CD4-positive, CD25-positive, alpha-beta regulatory T cell (primary cell): Measurements from ENCODE around the gene SLC22A14. TPM values are rescaled to one million over a fixed set of nuclear protein-coding genes. Genes with fewer than 3 reads are reported as not detected.

Experiments used
- ATAC-seq, 2 donors: fragments of 150-1000 bp; cut with Tn5 transposase; one replicate each; pipeline ENCODE4 v1.10.0; 2021; ENCODE audit warnings: low read depth in 2 of 2, moderate number of reproducible peaks in 2 of 2, moderate library complexity in 1 of 2
- DNase-seq, 3 donors: peaks; one replicate each; pipeline versions ENCODE4 v3.0.0 to v3.0.0-alpha.2; 2012 to 2022; ENCODE audit warnings: mixed read lengths in 1 of 3
- H3K27ac ChIP-seq: one replicate; pipeline ENCODE4 v1.7.0; 2013; ENCODE audit warnings: mild to moderate bottlenecking, low read length; ENCODE audit not compliant: insufficient read depth, poor library complexity, severe bottlenecking
- H3K27me3 ChIP-seq: one replicate; pipeline ENCODE4 v1.7.0; 2013; ENCODE audit warnings: low read length; ENCODE audit not compliant: control insufficient read depth, insufficient read depth
- H3K36me3 ChIP-seq: one replicate; pipeline ENCODE4 v1.7.0; 2013; ENCODE audit warnings: mild to moderate bottlenecking, low read length, moderate library complexity; ENCODE audit not compliant: control insufficient read depth, insufficient read depth
- H3K4me1 ChIP-seq: 2 replicates; pipeline ENCODE4 v1.7.0; 2013; ENCODE audit warnings: mild to moderate bottlenecking, low read length; ENCODE audit not compliant: insufficient read depth, control insufficient read depth, poor library complexity, severe bottlenecking
- H3K4me3 ChIP-seq: one replicate; pipeline ENCODE4 v1.7.0; 2013; ENCODE audit warnings: low read depth, mild to moderate bottlenecking, low read length, moderate library complexity
- H3K9me3 ChIP-seq, 2 experiments: 1 replicate in 1 of 2; 2 replicates in 1 of 2; pipeline ENCODE4 v1.7.0; 2013; ENCODE audit warnings: low read length in 2 of 2, mild to moderate bottlenecking in 1 of 2, moderate library complexity in 1 of 2; ENCODE audit not compliant: control insufficient read depth in 2 of 2
- H3K27ac Mint-ChIP-seq, 3 donors: one replicate each; pipeline ENCODE4 v1.8.0; 2020 to 2022; ENCODE audit warnings: mild to moderate bottlenecking in 3 of 3, mixed read lengths in 3 of 3, moderate library complexity in 2 of 3
- H3K27me3 Mint-ChIP-seq: one replicate; pipeline ENCODE4 v1.8.0; 2022; ENCODE audit warnings: mild to moderate bottlenecking, mixed read lengths
- H3K36me3 Mint-ChIP-seq: one replicate; pipeline ENCODE4 v1.8.0; 2020; ENCODE audit warnings: mixed read lengths
- H3K4me1 Mint-ChIP-seq, 4 donors: one replicate each; pipeline ENCODE4 v1.8.0; 2020 to 2022; ENCODE audit warnings: mixed read lengths in 4 of 4, mild to moderate bottlenecking in 1 of 4
- H3K4me3 Mint-ChIP-seq, 4 donors: one replicate each; pipeline ENCODE4 v1.8.0; 2020 to 2022; ENCODE audit warnings: mild to moderate bottlenecking in 4 of 4, mixed read lengths in 4 of 4, moderate library complexity in 3 of 4
- H3K9me3 Mint-ChIP-seq, 7 donors: one replicate each; pipeline ENCODE4 v1.8.0; 2020 to 2022; ENCODE audit warnings: mixed read lengths in 7 of 7, mild to moderate bottlenecking in 3 of 7, moderate library complexity in 2 of 7
- polyA plus RNA-seq, 4 donors: library from polyadenylated mRNA; unstranded; fragments of 300-500 nt; fragmentation: Illumina TruSeq; gene quantifications; one replicate each; pipeline ENCODE4 v1.2.3, GENCODE V29; 2021
- total RNA-seq: library from RNA; stranded (reverse); gene quantifications from one replicate; pipeline ENCODE4 v1.2.3, GENCODE V29; 2022

Gene SLC22A14
- total and polyA plus RNA-seq, 5 donors from 2014 or later = not detected

- Histone ChIP-seq H3K36me3 (no peaks in the 10 kb centered on the region), H3K4me1 (peaks cover 11% of the 10 kb centered on the region), H3K27ac (no peak overlapping the region), H3K27me3 (no peaks in the 10 kb centered on the region), H3K9me3 (no peaks in the 10 kb centered on the region), H3K4me3 (no peak overlapping the region)
- H3K36me3 Mint-ChIP-seq = no peaks in the 10 kb centered on the region
- no peak for ATAC-seq
- H3K27ac Mint-ChIP-seq = peak overlapping the region in 2 of 3 donors; percentile 11 to 27
- H3K4me1 Mint-ChIP-seq = peaks cover 0 to 4% (median 2%) of the 10 kb centered on the region in 4 donors
- no peaks in the 10 kb centered on the region for H3K9me3 Mint-ChIP-seq
- H3K27me3 Mint-ChIP-seq = peaks cover 6% of the 10 kb centered on the region
- H3K4me3 Mint-ChIP-seq = peak overlapping the region; percentile 87 to 90 (median 88)
- DNase-seq = no peak
Observed at GRCh38 chr3:38345879-38346586, 63.9 kb downstream of the SLC22A14 start.

- Mint-ChIP-seq H3K4me1 (peaks cover 0 to 4% (median 2%) of the 10 kb centered on the region in 4 donors), H3K27ac (peak within 1 kb of the TSS in 2 of 3 donors; percentile 11 to 27), H3K36me3 (no peaks in the 10 kb centered on the region), H3K27me3 (peaks cover 4% of the 10 kb centered on the region), H3K9me3 (no peaks in the 10 kb centered on the region), H3K4me3 (peak within 1 kb of the TSS; percentile 87 to 90 (median 88))
- no peaks in the 10 kb centered on the region for H3K9me3 ChIP-seq
- ATAC-seq = peak; percentile 94
- peak within 1 kb of the TSS; percentile 26 for H3K4me3 ChIP-seq
- H3K36me3 ChIP-seq = no peaks in the 10 kb centered on the region
- DNase-seq = peak; percentile 62 to 83 (median 72)
- peaks cover 11% of the 10 kb centered on the region for H3K4me1 ChIP-seq
- H3K27me3 ChIP-seq = no peaks in the 10 kb centered on the region
- H3K27ac ChIP-seq = peak within 1 kb of the TSS; percentile 21
Observed at GRCh38 chr3:38346587-38347410, 64.7 kb downstream of the SLC22A14 start, which contains the start of gene XYLB. TSS of gene XYLB (plus strand) at chr3:38346785. CDS start at chr3:38346869, 84 bp downstream.

- Mint-ChIP-seq H3K9me3 (no peaks in the 10 kb centered on the region), H3K27ac (no peak overlapping the region), H3K36me3 (no peaks in the 10 kb centered on the region), H3K4me3 (peak overlapping the region in 1 of 4 donors; percentile 92), H3K4me1 (peaks cover 0 to 4% (median 2%) of the 10 kb centered on the region in 4 donors), H3K27me3 (peaks cover 4% of the 10 kb centered on the region)
- Histone ChIP-seq H3K27me3 (no peaks in the 10 kb centered on the region), H3K36me3 (no peaks in the 10 kb centered on the region), H3K27ac (no peak overlapping the region), H3K4me3 (peak overlapping the region; percentile 26), H3K9me3 (no peaks in the 10 kb centered on the region), H3K4me1 (peaks cover 11% of the 10 kb centered on the region)
- DNase-seq (no peak), ATAC-seq (no peak)
Observed at GRCh38 chr3:38347421-38348200, 65.5 kb downstream of the SLC22A14 start.

- Mint-ChIP-seq H3K36me3 (no peaks in the 10 kb centered on the region), H3K4me1 (peaks cover 0 to 4% (median 2%) of the 10 kb centered on the region in 4 donors), H3K27ac (no peak overlapping the region), H3K9me3 (no peaks in the 10 kb centered on the region), H3K27me3 (peaks cover 2% of the 10 kb centered on the region), H3K4me3 (no peak overlapping the region)
- H3K27me3 ChIP-seq = no peaks in the 10 kb centered on the region
- H3K27ac ChIP-seq = no peak overlapping the region
- no peak overlapping the region for H3K4me3 ChIP-seq
- H3K9me3 ChIP-seq = no peaks in the 10 kb centered on the region
- ATAC-seq = no peak
- no peak for DNase-seq
- H3K36me3 ChIP-seq = no peaks in the 10 kb centered on the region
- H3K4me1 ChIP-seq = peaks cover 11% of the 10 kb centered on the region
Observed at GRCh38 chr3:38348903-38349302, 66.8 kb downstream of the SLC22A14 start.

GRCh38 chr3:38349684-38350359 lies 67.7 kb downstream of the SLC22A14 start:
- Histone ChIP-seq H3K9me3 (no peaks in the 10 kb centered on the region), H3K27ac (no peak overlapping the region), H3K4me3 (no peak overlapping the region), H3K4me1 (peaks cover 11% of the 10 kb centered on the region), H3K27me3 (no peaks in the 10 kb centered on the region), H3K36me3 (no peaks in the 10 kb centered on the region)
- ATAC-seq = no peak
- H3K9me3 Mint-ChIP-seq = no peaks in the 10 kb centered on the region
- H3K4me3 Mint-ChIP-seq = no peak overlapping the region
- H3K27ac Mint-ChIP-seq = no peak overlapping the region
- H3K4me1 Mint-ChIP-seq = peaks cover 0 to 4% (median 3%) of the 10 kb centered on the region in 4 donors
- no peak for DNase-seq
- H3K27me3 Mint-ChIP-seq = no peaks in the 10 kb centered on the region
- no peaks in the 10 kb centered on the region for H3K36me3 Mint-ChIP-seq

GRCh38 chr3:38353151-38353550 lies 71.1 kb downstream of the SLC22A14 start:
- no peaks in the 10 kb centered on the region for H3K4me1 ChIP-seq
- no peak overlapping the region for H3K4me3 ChIP-seq
- no peak overlapping the region for H3K27ac ChIP-seq
- H3K27me3 Mint-ChIP-seq = no peaks in the 10 kb centered on the region
- no peak for DNase-seq
- H3K4me1 Mint-ChIP-seq = peaks cover 0 to 5% (median 1%) of the 10 kb centered on the region in 4 donors
- no peaks in the 10 kb centered on the region for H3K9me3 ChIP-seq
- no peak overlapping the region for H3K27ac Mint-ChIP-seq
- H3K36me3 ChIP-seq = no peaks in the 10 kb centered on the region
- H3K4me3 Mint-ChIP-seq = no peak overlapping the region
- H3K36me3 Mint-ChIP-seq = no peaks in the 10 kb centered on the region
- H3K9me3 Mint-ChIP-seq = no peaks in the 10 kb centered on the region
- H3K27me3 ChIP-seq = no peaks in the 10 kb centered on the region
- ATAC-seq = no peak
